GM12878 (cell line): ENCODE results near the gene SMPD2. TPM values are rescaled to one million over a fixed set of nuclear protein-coding genes. Genes with fewer than 3 reads are reported as not detected.

Experiments
- ATAC-seq: fragments of 200-7000 bp; cut with Tn5 transposase; 3 replicates; pipeline ENCODE4 v1.9.1; 2020; ENCODE audit warnings: mild to moderate bottlenecking, moderate library complexity
- BruUV-seq: library from RNA; stranded (reverse); fragments of 400-500 nt; replicated peaks from 2 replicates; lab custom pipeline; 2021; lab: Mats Ljungman, UMichigan
- CTCF ChIA-PET: fragments of 300-600 bp; sonication (Branson Sonifier 250); formaldehyde crosslinking; extraction: SDS; loops from one replicate; lab custom pipeline; 2021; ENCODE audit warnings: inconsistent platforms; lab: Yijun Ruan, JAX
- POLR2A ChIA-PET: fragments of 350-600 bp; formaldehyde crosslinking; extraction: SDS; loops from one replicate; lab custom pipeline; 2021; ENCODE audit warnings: inconsistent platforms; lab: Charles Lee
- RAD21 ChIA-PET: fragments of 300-600 bp; sonication (Branson Sonifier 250); formaldehyde crosslinking; loops from one replicate; lab custom pipeline; 2023; ENCODE audit warnings: antibody characterized with exemption; ENCODE audit not compliant: unreplicated experiment; lab: Charles Lee
- SMC1A ChIA-PET: fragments of 300-600 bp; sonication (Branson Sonifier 250); formaldehyde crosslinking; loops from one replicate; lab custom pipeline; 2023; ENCODE audit not compliant: unreplicated experiment, uncharacterized antibody; lab: Charles Lee
- DNase-seq: peaks from one replicate; pipeline ENCODE4 v3.0.0-alpha.2; 2011; ENCODE audit warnings: low read depth, low spot score
- FAIRE-seq: peaks from 3 replicates; lab custom pipeline; 2011; peaks lifted over from hg19 to GRCh38; lab: Jason Lieb, UNC
- H2AFZ ChIP-seq: 2 replicates; pipeline ENCODE4 v1.6.0; 2011; ENCODE audit warnings: low read depth, low read length, control low read depth; ENCODE audit not compliant: control insufficient read depth
- H3K27ac ChIP-seq: 2 replicates; pipeline ENCODE4 v1.5.1; 2011; ENCODE audit warnings: control low read depth; ENCODE audit not compliant: control insufficient read depth, insufficient read depth
- H3K27me3 ChIP-seq, 2 experiments: replicated peaks in 1 of 2; 2 replicates each; pipeline versions ENCODE4 v1.6.0 to v1.6.1; 2011; ENCODE audit warnings: low read length in 1 of 2; ENCODE audit not compliant: control insufficient read depth in 2 of 2, insufficient read depth in 2 of 2
- H3K36me3 ChIP-seq, 2 experiments: 2 replicates each; pipeline ENCODE4 v1.5.1; 2011; ENCODE audit warnings: low read length in 1 of 2; ENCODE audit not compliant: control insufficient read depth in 2 of 2, insufficient read depth in 2 of 2
- H3K4me1 ChIP-seq: 2 replicates; pipeline ENCODE4 v1.6.1; 2011; ENCODE audit warnings: mild to moderate bottlenecking, low read length, moderate library complexity, mixed read lengths; ENCODE audit not compliant: control insufficient read depth, insufficient read depth
- H3K4me2 ChIP-seq: 2 replicates; pipeline ENCODE4 v1.6.0; 2011; ENCODE audit warnings: control low read depth; ENCODE audit not compliant: control insufficient read depth, insufficient read depth
- H3K4me3 ChIP-seq: fragments of 200-600 bp; sonication (generic); 2 replicates; pipeline ENCODE4 v1.5.1; 2016
- H3K79me2 ChIP-seq: 2 replicates; pipeline ENCODE4 v1.6.0; 2011; ENCODE audit warnings: low read length; ENCODE audit not compliant: control insufficient read depth, insufficient read depth
- H3K9ac ChIP-seq: 2 replicates; pipeline ENCODE4 v1.8.0; 2011; ENCODE audit warnings: low read length, control low read depth, mixed read lengths; ENCODE audit not compliant: control insufficient read depth, insufficient read depth
- H3K9me3 ChIP-seq: replicated peaks from 3 replicates; pipeline ENCODE4 v1.5.1; 2011; ENCODE audit warnings: mild to moderate bottlenecking, low read length; ENCODE audit not compliant: control insufficient read depth, insufficient read depth
- H4K20me1 ChIP-seq: 2 replicates; pipeline ENCODE4 v1.6.0; 2011; ENCODE audit not compliant: control insufficient read depth, insufficient read depth
- BMI1 ChIP-seq: fragments of 450-650 bp; IDR thresholded peaks from 2 replicates; pipeline ENCODE4 v1.6.1; 2016; ENCODE audit warnings: mild to moderate bottlenecking, moderate library complexity, borderline replicate concordance
- DPF2 ChIP-seq: fragments of 450-650 bp; IDR thresholded peaks from 2 replicates; pipeline ENCODE4 v1.6.1; 2017; ENCODE audit warnings: mild to moderate bottlenecking
- IKZF1 ChIP-seq: fragments of 450-650 bp; conservative IDR thresholded peaks from 2 replicates; pipeline ENCODE4 v1.6.1; 2017; ENCODE audit warnings: antibody characterized with exemption, mild to moderate bottlenecking
- IKZF2 ChIP-seq, 2 experiments: fragments of 450-650 bp; IDR thresholded peaks; 2 replicates each; pipeline ENCODE4 v1.6.1; 2017; ENCODE audit warnings: mild to moderate bottlenecking in 2 of 2, moderate library complexity in 2 of 2
- NRF1 ChIP-seq: conservative IDR thresholded peaks from 2 replicates; pipeline ENCODE4 v1.6.1; 2011; ENCODE audit warnings: mild to moderate bottlenecking, low read depth, low read length, improper control_type of control experiment
- PRDM15 ChIP-seq: fragments of 450-650 bp; formaldehyde crosslinking; IDR thresholded peaks from 2 replicates; pipeline ENCODE4 v1.4.0; 2020; ENCODE audit warnings: mild to moderate bottlenecking, moderate library complexity
- RCOR1 ChIP-seq: conservative IDR thresholded peaks from 2 replicates; pipeline ENCODE4 v1.6.1; 2012; ENCODE audit warnings: low read depth, low read length, improper control_type of control experiment
- SMARCA5 ChIP-seq: fragments of 450-650 bp; IDR thresholded peaks from 2 replicates; pipeline ENCODE4 v1.6.1; 2017; ENCODE audit warnings: mild to moderate bottlenecking
- SREBF1 ChIP-seq: IDR thresholded peaks from 2 replicates; pipeline ENCODE4 v1.6.1; 2012; ENCODE audit warnings: mild to moderate bottlenecking, low read length
- STAT1 ChIP-seq: fragments of 450-650 bp; conservative IDR thresholded peaks from 2 replicates; pipeline ENCODE4 v1.6.1; 2014; ENCODE audit warnings: antibody characterized with exemption, mild to moderate bottlenecking
- SUPT20H ChIP-seq: IDR thresholded peaks from 2 replicates; pipeline ENCODE4 v1.6.1; 2011; ENCODE audit warnings: low read depth, mild to moderate bottlenecking, low read length, moderate library complexity, borderline replicate concordance; ENCODE audit not compliant: control insufficient read depth
- TAF1 ChIP-seq: IDR thresholded peaks from 2 replicates; pipeline ENCODE4 v1.6.1; 2011; ENCODE audit warnings: mild to moderate bottlenecking, low read depth, low read length, borderline replicate concordance
- TARDBP ChIP-seq: IDR thresholded peaks from 2 replicates; pipeline ENCODE4 v1.6.1; 2016; ENCODE audit warnings: borderline replicate concordance
- ZNF217 ChIP-seq: fragments of 450-650 bp; IDR thresholded peaks from 2 replicates; pipeline ENCODE4 v1.6.1; 2017; ENCODE audit warnings: antibody characterized with exemption, mild to moderate bottlenecking
- ZNF622 ChIP-seq: fragments of 450-650 bp; IDR thresholded peaks from 2 replicates; pipeline ENCODE4 v1.6.1; 2017; ENCODE audit warnings: mild to moderate bottlenecking, inconsistent platforms
- WGBS: methylation state at CpG from one replicate; pipeline ENCODE4 v1.1.6; 2016; ENCODE audit warnings: low lambda C conversion rate; ENCODE audit not compliant: insufficient replicate concordance, insufficient coverage; ENCODE audit errors: missing lambda C conversion rate; 5-methylcytosine and 5-hydroxymethylcytosine counted together
- in situ Hi-C: fragments of 300-500 bp; cut with MboI; formaldehyde crosslinking; loops from 9 replicates; pipeline ENCODE4 v1.14.3; 2018; ENCODE audit warnings: mixed read lengths
- intact Hi-C: fragments of 100-400 bp; cut with micrococcal nuclease; formaldehyde crosslinking; loops from one replicate; pipeline ENCODE4 v1.14.2; 2022; ENCODE audit not compliant: unreplicated experiment
- polyA plus RNA-seq, 11 experiments: library from polyadenylated mRNA; depleted of rRNA in 4 of 11; unstranded in 6 of 11; stranded (reverse) in 5 of 11; fragments of >200 nt; fragmentation: Nextera tagmentation in 4 of 11; fragmentation: Illumina TruSeq in 1 of 11; extraction: Ambion mirVana in 4 of 11; extraction: Trizol in 1 of 11; gene quantifications; 1 replicate in 1 of 11; 2 replicates in 10 of 11; pipeline versions ENCODE4 v1.2.1 to v1.2.3, GENCODE V29; 2011 to 2016; ENCODE audit warnings: inconsistent platforms in 2 of 11, missing spikeins in 2 of 11, low read depth in 1 of 11
- total RNA-seq, 4 experiments: library from RNA; depleted of rRNA in 3 of 4; stranded (reverse); fragments of >200 nt in 3 of 4; fragmentation: Illumina TruSeq in 1 of 4; extraction: Trizol in 1 of 4; gene quantifications; 2 replicates each; pipeline versions ENCODE4 v1.2.1 to v1.2.3, GENCODE V29; 2013 to 2021
- TF ChIP-seq, protein P1 (sequence below): IDR thresholded peaks from 2 replicates; pipeline ENCODE4 v1.6.1; 2012; ENCODE audit warnings: low read depth, low read length, improper control_type of control experiment
- TF ChIP-seq, protein P2 (sequence below): fragments of 450-650 bp; formaldehyde crosslinking; IDR thresholded peaks from 2 replicates; pipeline ENCODE4 v1.4.0; 2022; ENCODE audit warnings: mild to moderate bottlenecking, moderate library complexity
- TF ChIP-seq, protein P3 (sequence below): fragments of 450-650 bp; IDR thresholded peaks from 2 replicates; pipeline ENCODE4 v1.6.1; 2017; ENCODE audit warnings: borderline replicate concordance

Gene SMPD2
- total and polyA plus RNA-seq, 10 of the 15 experiments (the other 5 are each of a cell fraction or from before 2014, with no cell fraction given): 0.06 to 15.4 (median 9.7) TPM

- WGBS: 58% methylated on average over 3 of the region's 3 CpGs
- Histone ChIP-seq H3K9me3 (no peaks in the 10 kb centered on the region), H3K79me2 (no peaks in the 10 kb centered on the region), H3K4me2 (no peak overlapping the region), H3K9ac (no peak overlapping the region), H3K4me1 (no peaks in the 10 kb centered on the region), H3K36me3 (no peaks in the 10 kb centered on the region), H3K4me3 (no peak overlapping the region), H3K27ac (no peak overlapping the region), H3K27me3 (no peaks in the 10 kb centered on the region; a peak in 1 of 4 replicates), H2AFZ (no peak overlapping the region), H4K20me1 (no peaks in the 10 kb centered on the region)
- ChIA-PET SMC1A (interaction anchor here (0.8 kb wide), 1 partner anchor 27 kb away, joined by 3 read pairs; no protein-coding TSS in a partner anchor), POLR2A (no interaction called here), RAD21 (no interaction called here), CTCF (no interaction called here)
- TF ChIP-seq IKZF1 (no peak), IKZF2 (IDR thresholded peaks at IDR 0.05) (no peak), ZNF217 (no peak), SUPT20H (no peak), NRF1 (no peak), ZNF622 (no peak), DPF2 (no peak), TAF1 (no peak), SMARCA5 (no peak), STAT1 (no peak), BMI1 (no peak), RCOR1 (no peak), PRDM15 (no peak), TARDBP (no peak), SREBF1 (no peak)
- TF ChIP-seq, protein P1, sequence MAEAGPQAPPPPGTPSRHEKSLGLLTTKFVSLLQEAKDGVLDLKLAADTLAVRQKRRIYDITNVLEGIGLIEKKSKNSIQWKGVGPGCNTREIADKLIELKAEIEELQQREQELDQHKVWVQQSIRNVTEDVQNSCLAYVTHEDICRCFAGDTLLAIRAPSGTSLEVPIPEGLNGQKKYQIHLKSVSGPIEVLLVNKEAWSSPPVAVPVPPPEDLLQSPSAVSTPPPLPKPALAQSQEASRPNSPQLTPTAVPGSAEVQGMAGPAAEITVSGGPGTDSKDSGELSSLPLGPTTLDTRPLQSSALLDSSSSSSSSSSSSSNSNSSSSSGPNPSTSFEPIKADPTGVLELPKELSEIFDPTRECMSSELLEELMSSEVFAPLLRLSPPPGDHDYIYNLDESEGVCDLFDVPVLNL: no peak
- TF ChIP-seq, protein P2, sequence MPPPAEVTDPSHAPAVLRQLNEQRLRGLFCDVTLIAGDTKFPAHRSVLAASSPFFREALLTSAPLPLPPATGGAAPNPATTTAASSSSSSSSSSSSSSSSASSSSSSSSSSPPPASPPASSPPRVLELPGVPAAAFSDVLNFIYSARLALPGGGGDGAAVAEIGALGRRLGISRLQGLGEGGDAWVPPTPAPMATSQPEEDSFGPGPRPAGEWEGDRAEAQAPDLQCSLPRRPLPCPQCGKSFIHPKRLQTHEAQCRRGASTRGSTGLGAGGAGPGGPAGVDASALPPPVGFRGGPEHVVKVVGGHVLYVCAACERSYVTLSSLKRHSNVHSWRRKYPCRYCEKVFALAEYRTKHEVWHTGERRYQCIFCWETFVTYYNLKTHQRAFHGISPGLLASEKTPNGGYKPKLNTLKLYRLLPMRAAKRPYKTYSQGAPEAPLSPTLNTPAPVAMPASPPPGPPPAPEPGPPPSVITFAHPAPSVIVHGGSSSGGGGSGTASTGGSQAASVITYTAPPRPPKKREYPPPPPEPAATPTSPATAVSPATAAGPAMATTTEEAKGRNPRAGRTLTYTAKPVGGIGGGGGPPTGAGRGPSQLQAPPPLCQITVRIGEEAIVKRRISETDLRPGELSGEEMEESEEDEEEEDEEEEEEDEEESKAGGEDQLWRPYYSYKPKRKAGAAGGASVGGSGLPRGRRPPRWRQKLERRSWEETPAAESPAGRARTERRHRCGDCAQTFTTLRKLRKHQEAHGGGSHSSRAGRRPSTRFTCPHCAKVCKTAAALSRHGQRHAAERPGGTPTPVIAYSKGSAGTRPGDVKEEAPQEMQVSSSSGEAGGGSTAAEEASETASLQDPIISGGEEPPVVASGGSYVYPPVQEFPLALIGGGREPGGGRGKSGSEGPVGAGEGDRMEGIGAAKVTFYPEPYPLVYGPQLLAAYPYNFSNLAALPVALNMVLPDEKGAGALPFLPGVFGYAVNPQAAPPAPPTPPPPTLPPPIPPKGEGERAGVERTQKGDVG (CRISPR knock-in tag): no peak
- TF ChIP-seq, protein P3, sequence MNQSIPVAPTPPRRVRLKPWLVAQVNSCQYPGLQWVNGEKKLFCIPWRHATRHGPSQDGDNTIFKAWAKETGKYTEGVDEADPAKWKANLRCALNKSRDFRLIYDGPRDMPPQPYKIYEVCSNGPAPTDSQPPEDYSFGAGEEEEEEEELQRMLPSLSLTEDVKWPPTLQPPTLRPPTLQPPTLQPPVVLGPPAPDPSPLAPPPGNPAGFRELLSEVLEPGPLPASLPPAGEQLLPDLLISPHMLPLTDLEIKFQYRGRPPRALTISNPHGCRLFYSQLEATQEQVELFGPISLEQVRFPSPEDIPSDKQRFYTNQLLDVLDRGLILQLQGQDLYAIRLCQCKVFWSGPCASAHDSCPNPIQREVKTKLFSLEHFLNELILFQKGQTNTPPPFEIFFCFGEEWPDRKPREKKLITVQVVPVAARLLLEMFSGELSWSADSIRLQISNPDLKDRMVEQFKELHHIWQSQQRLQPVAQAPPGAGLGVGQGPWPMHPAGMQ: no peak
- in situ Hi-C loops (no loop called here), intact Hi-C loops (no loop called here)
- BruUV-seq: no TSS peak
- DNase-seq (no peak), ATAC-seq (no peak), FAIRE-seq (no peak)
Measured at GRCh38 chr6:109429496-109429895, 11.0 kb upstream of the SMPD2 start.
